GM19193 (cell line): ENCODE data around the gene ATP4B.

ENCODE experiments used
- POLR2A ChIP-seq: IDR thresholded peaks from 4 replicates; pipeline ENCODE4 v1.6.1; 2011; ENCODE audit not compliant: insufficient read depth, insufficient read length; ENCODE audit errors: extremely low read depth

The ATP4B gene

DNA sequence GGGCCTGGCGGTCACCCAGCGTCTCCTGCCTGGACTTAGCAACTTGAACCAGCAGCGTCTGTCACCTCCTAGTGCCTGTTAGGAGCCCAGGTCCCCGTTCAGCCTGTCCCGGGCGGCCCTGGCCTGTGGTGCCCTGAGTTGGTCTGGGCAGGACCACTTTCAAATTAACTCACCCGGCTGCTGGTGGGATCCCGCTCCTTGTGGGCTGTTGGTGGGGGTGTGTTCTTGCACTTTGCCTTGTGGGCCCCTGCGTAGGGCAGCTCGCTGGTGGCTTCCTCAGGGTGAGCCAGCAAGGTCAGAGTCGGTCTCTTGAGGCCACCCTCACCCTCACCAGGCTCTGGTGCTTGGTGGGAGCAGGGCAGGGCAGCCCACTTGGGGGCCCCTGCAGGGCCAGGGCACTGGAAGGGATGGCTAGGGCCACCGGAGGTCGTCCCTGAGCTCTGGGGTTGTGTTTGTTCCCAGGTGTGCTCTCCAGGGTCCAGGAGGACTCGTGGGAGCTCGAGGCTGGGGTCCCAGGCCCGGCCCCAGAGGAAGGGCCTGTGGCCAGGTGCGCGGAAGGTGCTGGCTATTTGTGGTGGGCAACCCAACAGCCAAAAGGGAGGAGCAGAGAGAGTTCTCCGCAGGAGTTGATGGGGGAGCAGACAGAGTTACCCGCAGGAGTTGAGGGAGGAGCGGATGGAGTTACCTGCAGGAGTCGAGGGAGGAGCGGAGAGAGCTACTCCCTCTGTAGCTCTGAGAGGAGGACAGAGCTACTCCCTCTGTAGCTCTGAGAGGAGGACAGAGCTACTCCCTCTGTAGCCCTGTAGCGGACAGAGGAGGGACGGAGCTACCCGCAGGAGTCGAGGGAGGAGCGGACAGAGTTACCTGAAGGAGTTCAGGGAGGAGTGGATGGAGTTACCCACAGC, 56.6 kb downstream of the ATP4B start:
- no peak for TF ChIP-seq POLR2A

DNA sequence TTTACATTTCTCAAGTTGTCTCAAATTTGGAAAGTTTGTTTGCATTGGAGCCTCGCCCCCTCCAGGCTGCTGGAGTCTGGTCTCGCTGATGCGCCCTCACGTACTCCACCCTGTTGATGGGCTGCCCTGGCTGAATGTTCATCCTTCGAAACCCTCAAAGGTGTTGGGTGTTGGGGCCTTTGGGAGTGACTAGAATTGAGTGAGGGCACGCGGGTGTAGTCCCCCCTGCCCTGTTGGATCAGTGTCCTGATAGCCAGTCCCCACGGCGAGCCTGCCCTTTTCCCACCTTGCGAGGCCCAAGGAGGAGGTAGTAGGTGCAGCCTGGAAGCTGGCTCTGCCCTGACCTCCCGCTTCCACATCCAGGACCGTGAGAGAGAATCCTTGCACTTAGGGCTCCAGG, 58.6 kb downstream of the ATP4B start:
- TF ChIP-seq POLR2A = no peak
